Measurements from ENCODE around the gene RYK.
A peak's percentile ranks its signal among the peaks of the same experiment; 100 is the strongest.
"Not testable (repeated sequence)": the region's sequence is repeated elsewhere in the genome, so short reads cannot be mapped to it uniquely, and the experiment has no call there.

Gene RYK

DNA sequence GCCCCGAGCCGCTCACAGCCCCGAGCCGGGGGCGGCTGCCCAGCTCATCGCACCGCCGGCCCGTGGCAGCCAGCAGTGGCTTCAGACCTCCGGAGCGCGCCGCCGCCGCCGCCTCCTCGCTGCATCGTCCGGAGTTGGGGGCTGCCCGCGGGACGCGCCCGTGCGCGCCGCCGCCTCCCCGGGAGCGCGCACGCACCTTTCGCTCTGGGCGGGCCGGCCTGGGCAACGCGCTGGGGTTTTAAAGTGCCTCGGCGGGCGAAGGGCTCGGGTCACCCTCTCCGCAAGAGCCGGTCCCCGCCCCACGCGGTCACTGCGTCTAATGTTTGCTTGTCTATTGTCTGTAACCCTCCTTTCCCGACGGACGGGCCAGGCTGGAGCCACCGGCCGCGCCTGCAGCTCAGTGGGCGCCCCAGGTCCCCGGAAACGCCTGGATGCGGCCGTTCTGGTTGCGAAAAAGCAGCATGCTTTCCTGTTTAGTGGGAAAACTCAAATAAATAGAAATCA lies at the start of gene RYK:
TSS of gene RYK (minus strand) at position 143 of the 504 bp plus-strand sequence. CDS start 205 bp downstream, outside the sequence.
- intact Hi-C loops (cut with DNase I), result no loop called here
- DNase-seq, result peak; percentile 50 to 91 (median 80)

DNA sequence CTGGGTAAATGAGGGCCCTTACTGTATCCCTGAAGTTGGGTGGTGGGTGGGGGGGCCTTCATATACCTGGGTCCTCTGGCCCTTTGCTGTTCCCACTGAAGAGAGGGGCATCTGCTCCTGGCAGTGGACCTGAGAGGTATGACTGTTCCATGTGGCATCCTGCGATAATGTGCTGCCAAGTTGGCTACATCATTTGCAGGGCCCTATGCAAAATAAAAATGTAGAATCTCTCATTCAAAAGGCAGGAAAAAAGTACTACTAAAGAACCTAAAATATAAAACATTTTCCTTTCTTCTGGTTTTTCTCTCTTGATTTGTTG lies 49.2 kb upstream of the RYK start:
- intact Hi-C loops (cut with DNase I), result loop anchor here (10.0 kb wide), 1 partner anchor 145 kb away; no protein-coding TSS in a partner anchor
- no peak for DNase-seq

DNA sequence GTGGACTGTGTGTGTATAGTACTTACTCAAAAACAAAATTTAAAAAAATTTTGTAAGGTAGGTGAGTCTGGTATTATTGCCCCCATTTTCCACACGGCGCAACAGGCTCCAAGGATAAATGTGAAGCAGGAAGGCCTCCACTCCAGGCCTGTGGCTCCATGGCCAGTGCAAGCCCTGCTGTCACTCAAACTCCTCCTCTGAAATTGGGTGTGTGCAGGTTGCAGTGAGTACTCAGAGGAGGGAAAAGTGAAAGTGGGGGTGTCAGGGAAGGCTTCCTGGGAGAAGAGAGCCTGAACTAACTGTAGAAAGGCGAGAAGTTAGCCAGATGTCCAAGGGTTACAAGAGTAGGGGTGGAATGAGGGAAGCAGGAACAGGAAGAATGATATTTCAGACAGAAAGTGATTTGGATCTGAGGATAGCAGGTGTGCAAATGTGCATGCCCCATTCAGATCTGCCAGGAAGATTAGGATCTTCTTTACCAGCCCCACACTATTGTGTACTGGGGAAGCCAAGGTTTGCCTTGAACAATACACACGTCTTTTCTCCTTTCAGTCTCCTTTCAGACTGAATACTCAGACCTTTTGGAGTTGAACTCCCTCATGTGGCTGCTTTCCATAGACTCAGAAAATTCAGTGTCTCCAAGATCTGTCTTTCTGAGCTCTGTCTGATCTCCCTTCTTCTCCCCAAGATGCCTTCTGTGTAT lies 48.7 kb upstream of the RYK start:
- intact Hi-C loops (cut with DNase I), result no loop called here
- peak in 4 of 42 donors; percentile 17 to 48 (median 36) for DNase-seq

DNA sequence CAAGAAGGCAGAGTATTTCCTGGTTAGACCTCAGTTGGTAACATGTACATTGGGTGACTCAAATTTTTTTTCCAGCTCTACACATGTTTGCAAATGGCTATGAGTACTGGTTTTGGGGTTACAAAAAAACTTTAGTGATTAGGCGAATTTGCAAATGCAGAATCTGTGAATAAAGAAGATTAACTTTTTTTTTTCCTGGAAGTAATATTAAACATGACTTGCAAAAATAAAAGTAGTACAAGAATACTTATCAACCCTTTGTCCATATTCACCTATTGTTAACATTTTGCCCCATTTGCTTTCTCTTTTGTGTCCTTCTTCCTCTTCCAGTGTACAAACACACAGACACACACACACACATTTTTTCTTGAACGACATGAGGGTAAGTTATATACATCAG lies 47.6 kb upstream of the RYK start:
- DNase-seq, result no peak
- intact Hi-C loops (cut with DNase I), result no loop called here

DNA sequence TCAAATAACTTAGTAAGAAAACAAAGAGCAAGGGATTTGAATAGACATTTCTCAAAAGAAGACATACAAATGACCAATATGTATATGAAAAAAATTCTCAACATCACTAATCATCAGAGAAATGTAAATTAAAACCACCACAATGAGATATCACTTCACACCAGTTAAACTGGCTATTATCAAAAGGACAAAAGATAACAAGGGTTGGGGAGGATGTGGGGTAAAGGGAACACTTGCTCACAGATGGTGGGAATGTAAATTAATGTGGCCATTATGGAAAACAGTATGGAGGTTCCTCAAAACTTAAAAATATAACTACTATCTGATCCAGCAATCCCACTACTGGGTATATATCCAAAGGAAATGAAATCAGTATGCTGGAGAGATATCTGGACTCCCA lies 46.0 kb upstream of the RYK start:
- no peak for DNase-seq
- intact Hi-C loops (cut with DNase I), result no loop called here

DNA sequence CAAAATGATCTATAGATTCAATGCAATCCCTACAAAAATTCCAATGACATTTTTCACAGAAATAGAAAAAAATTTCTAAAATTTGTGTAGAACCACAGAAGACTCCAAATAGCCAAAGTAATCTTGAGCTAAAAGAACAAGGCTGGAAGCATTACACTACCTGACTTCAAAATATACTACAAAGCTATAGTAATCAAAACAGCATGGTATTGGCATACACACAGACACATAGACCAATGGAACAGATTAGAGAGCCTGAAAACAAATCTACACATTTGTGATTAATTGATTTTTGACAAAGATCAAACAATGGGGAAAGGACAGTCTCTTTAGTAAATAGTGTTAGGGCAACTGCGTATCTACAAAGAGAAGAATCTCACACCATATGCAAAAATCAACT lies 45.3 kb upstream of the RYK start:
- no peak for DNase-seq
- intact Hi-C loops (cut with DNase I), result no loop called here

DNA sequence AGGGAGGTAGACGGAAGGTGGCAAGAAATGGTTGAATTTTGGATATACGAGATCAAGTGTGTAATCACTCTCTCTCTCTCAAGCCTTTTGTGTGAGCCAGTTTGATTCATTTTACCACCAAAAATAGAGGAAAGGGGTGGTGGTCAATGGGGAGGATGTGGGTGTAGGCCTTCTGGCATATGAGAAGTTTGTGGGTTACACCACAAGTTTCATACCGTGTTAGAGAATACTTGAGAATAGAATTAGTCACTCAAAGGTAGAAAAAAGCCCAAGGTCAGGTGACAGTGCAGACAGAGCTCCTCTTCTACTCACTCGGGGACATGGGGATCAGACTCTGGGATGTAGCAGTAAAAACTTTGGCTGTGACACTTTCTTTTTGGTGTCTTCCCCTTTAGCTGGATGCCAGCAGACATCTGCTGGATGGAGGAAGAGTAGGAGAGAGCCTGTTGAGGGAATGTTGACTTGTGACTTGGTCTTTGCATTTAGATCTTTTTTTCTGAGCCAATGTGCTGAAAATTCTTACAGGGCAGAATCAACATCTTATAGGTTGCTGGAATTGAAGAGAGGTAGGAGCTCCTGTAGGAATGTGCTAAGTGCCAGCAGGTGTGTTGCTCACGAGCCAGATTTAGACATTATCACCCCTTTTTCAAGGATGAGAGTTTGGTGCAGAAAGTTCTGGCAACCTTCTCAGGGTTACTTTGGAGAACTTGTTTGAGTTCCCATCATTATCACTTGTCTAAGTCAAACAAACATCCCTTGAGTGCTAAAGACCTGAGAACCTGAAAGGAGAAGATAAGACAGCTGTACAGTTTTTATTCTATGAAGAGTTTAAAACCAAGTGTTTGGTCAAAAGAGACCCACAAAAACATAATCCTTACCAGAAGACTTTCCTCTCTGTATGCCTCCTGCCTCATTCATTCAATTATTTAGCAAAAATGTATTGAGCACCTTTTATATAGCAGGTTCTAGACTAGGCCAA lies 43.9 kb upstream of the RYK start:
- DNase-seq, result no peak
- intact Hi-C loops (cut with DNase I), result no loop called here

DNA sequence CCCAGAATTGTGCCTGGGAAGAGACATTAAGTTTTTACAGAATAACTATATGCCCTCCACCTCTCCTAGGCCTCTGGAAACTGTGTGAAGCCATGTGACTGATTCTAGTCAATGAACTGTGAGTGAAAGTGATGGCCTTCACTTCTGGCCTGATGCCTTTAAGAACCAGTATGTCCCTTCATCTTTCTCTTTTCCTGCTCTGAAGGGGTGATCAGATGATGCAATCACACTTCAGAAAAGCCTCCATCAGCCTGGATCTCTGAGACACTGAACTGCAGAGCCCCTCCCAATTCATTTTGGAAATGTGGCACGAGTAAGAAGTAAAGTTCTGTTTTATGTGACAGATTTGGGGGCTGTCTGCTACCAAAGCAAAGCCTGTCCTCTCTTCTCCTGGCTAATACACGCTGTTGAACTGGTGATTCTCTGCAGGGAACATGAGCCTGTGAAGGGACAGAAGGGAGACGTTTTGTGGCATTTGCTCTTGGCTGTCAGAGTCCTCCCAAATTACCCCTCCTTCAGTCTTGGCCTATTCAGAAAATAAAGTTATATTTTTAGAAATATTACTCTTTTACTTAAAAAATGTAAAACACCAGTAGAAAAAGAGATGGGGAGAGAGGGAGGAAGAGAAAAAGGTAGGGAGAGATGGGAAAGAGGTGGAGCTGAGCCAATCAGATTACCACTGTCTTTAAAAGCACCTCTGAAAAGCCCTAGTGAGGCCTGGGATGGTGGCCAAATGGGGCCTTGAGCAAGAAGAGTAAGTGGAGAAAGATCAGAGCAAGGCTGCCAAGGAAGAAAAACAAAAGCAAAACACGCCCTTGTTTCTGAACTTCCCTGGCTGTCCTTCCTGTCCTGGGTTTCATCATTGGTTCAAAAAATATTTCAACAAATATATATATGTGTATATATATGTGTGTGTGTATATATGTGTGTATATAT lies 40.9 kb upstream of the RYK start:
- intact Hi-C loops (cut with DNase I), result no loop called here

DNA sequence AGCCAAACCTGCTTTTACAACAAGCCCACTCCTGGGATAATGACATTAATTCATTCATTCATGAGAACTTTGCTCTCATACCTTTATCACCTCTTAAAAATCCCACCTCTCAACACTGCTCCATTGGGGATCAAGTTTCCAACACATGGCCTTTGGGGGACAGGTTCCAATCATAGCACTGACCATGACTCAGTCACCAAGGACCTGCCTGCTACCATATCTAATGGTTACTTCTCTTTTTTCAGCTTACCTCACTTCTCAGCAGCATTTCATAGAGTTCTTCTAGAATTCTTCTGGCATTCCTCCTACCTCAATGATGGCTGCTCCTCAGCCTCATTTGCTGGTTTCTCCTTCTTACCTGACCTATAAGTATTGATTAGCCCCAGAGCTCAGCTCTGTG lies 36.9 kb upstream of the RYK start:
- intact Hi-C loops (cut with DNase I), result no loop called here
- DNase-seq, result no peak

More for the DNA sequence above, 40.9 kb upstream of the RYK start:
- DNase-seq, result peak in 8 of 42 donors; percentile 3 to 73 (median 34)

DNA sequence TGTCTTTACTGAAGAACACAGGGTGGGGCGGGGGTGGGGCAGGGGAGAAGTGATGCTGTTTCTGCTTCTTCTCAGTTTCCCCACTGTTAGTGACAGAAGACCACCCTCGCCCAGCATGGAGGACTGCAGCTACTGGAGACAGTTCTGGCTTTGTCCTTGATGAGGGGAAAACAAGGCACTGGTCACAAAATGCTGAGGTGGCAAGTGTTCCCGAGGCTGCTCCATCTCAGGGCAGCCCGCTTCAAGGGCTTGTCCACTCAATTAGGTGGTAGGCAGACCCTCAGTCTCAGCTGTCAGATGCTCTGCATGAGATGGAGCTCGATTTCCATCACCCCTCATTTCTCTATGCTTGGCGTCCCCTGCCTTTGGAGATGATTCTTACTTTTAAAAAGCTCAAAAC lies 33.8 kb upstream of the RYK start:
- intact Hi-C loops (cut with DNase I), result no loop called here
- DNase-seq, result no peak

DNA sequence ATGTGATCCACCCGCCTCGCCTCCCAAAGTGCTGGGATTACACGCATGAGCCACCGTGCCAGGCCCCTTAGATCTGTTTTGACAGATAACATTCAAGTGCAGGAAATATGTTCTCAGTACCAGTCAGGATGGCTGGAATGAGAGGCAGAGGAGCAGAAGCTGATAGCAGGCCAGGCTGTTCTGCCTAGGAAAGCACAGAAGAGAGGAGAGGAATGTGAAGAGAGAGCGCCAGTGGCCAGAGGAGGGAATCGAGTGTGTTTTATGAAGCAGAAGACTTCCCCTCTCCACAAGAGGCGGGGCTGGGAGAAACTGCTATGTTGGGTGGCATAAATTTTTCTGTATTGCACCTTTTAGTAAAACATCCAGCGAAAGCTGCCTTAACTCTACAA lies 32.0 kb upstream of the RYK start:
- no peak for DNase-seq
- intact Hi-C loops (cut with DNase I), result no loop called here

DNA sequence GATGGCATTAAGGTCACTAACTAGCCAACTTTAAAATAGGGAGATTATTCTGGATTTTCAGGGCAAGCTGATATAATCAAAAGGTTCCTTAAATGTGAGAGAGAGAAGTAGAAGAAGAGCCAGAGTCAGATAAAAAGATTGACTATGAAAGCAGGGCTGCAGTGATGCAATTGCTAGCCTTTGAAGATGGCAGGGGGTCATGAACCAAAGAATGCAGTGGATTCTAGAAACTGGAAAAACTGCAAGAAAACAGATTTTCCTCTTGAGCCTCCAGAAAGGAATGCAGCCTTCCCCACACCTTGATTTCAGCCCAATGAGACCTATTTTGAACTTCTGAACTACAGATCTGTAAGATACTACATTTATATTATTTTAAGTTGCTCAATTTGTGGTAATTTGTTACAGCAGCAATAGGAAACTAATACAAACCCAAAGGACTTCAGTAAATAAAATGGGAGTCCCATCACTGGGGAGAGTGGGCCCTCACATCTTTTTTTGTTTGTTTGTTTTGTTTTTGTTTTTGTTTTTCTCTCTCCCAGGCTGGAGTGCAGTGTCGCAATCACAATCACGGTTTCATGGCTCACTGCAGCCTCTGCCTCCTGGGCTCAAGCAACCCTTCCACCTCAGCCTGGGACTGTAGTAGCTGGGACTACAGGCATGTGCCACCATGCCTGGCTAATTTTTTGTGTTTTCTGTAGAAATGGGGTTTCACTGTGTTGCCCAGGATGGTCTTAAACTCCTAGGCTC lies 31.4 kb upstream of the RYK start:
- no peak for DNase-seq

DNA sequence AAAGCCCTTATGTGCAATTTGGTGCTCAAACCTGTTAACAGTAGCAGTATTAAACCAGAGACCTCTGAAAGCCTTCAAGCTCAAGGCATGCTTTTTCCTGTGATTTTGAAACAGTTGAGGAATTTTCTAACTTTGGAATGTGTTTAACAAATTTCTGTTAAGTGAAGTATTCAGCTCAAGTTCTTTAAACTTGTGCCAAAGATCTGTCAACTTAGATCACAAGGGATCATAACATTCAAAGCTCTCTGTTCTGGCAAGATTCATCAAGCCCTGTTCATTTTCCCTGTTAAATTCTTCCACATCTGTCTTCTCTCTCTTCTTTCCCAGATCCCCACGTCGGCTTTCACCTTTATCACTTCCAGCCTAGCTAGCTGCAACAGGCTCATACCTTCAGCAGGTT lies 28.8 kb upstream of the RYK start:
- intact Hi-C loops (cut with DNase I), result no loop called here
- DNase-seq, result no peak

More for the DNA sequence above, 31.4 kb upstream of the RYK start:
- intact Hi-C loops (cut with DNase I), result no loop called here

DNA sequence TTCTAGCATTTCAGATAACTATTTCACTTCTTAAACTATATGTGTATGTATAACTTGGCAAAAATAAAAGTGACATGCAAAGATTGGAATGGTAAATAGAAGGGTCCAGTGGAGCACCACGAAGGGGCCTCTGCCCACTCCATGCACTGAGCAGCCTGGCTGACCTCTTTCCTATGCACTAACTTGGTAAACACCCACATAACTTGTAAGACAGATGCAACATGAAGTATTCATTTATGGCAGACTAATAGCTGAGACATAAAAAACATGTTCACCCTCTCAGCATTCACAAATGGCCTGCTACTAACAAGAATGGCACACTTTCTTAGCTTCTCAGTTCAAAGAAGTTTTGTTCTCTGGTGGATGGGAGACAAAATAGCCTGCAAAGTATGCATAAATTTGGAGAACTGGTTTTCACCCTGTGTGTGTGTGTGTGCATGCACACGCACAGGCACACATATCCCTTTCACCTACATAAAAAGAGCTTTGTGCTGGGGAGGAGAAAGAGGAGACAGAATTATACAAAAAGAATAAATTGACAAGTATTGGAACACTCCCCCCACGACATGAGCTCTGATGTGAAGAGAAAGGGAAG lies 26.5 kb upstream of the RYK start:
- intact Hi-C loops (cut with DNase I), result no loop called here
- DNase-seq, result no peak

DNA sequence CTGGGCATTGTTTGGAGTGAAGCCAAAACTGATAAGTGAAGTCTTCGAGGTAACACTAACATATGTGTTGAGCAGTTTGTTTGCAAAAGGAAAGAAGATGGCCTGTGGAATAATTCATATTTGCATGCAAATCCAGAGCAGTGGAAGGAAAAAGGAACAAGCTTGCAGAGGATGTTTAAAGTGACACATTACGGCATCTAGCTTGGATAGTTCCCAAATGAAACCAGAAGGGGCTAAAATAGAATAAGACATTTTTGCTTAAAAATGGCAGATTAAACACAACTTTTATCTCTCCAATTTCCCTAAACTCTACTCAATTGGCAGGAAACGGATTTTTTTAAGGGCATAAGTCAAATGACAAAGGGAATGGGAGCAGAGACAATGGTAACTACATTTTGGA lies 25.4 kb upstream of the RYK start:
- intact Hi-C loops (cut with DNase I), result no loop called here
- no peak for DNase-seq

DNA sequence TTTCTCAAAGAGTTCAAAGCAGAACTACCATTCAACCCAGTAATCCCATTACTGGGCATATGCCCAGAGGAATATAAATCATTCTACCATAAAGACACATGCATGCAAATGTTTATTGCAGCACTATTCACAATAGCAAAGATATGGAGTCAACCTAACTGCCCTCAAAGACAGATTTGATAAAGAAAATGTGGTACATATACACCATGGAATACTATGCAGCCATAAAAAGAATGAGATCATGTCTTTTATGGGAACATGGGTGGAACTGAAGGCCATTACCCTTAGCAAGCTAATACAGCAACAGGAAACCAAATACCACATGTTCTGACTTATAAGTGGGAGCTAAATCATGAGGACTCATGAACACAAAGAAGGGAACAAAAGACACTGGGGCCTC lies 24.5 kb upstream of the RYK start:
- intact Hi-C loops (cut with DNase I); DNase-seq: not testable (repeated sequence)

DNA sequence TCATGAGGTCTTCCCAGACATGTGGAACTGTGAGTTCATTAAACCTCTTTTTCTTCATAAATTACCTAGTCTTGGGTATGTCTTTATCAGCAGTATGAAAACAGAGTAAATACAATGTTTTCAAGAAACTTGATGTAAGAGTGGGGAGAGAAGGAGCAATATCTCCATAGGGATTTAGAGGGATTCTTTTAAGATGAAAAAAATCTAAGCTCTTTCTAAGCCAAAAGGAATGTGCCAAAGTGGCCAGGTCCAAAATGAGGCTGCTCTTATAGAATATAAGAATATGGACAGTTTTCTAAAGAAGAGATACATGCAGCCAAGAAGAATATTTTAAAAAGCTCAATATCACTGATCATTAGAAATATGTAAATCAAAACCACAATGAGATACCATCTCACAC lies 23.9 kb upstream of the RYK start:
- intact Hi-C loops (cut with DNase I), result no loop called here

DNA sequence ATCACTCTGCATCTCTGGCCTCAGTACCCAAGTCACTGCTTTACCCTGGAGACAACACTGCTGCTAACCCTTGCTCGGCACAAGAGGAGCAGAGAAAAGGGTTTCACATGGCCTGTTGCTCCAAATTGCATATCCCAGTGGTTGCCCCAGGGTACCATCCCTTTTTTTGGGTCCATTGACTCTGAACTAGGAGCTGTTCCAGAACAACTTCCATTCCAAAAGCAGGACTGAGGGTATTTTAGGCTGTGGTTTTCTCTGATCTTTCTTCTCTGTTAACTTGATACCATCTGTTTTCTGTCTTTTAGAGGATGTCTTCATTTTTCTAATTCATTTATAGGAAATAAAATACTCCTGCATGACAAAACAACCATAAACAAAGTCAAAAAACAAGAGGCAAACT lies 17.3 kb upstream of the RYK start:
- DNase-seq, result no peak
- intact Hi-C loops (cut with DNase I), result no loop called here

More for the DNA sequence above, 23.9 kb upstream of the RYK start:
- DNase-seq, result no peak
